SU-DHL-6 (cell line): Measurements from ENCODE around the gene NEK11.

ENCODE experiments used
- CTCF ChIP-seq: fragments of 200-600 bp; sonication (generic); IDR thresholded peaks from one replicate; pipeline ENCODE4 v1.5.1; 2017; ENCODE audit warnings: antibody characterized with exemption, mild to moderate bottlenecking, low read length, moderate library complexity; ENCODE audit not compliant: insufficient read depth, poor library complexity, severe bottlenecking
- EZH2phosphoT487 ChIP-seq: fragments of 200-600 bp; sonication (generic), shearing (Covaris generic); conservative IDR thresholded peaks from 2 replicates; pipeline ENCODE4 v1.6.1; 2018; ENCODE audit warnings: mild to moderate bottlenecking, antibody characterized with exemption, low read length, moderate library complexity, mixed read lengths

DNA sequence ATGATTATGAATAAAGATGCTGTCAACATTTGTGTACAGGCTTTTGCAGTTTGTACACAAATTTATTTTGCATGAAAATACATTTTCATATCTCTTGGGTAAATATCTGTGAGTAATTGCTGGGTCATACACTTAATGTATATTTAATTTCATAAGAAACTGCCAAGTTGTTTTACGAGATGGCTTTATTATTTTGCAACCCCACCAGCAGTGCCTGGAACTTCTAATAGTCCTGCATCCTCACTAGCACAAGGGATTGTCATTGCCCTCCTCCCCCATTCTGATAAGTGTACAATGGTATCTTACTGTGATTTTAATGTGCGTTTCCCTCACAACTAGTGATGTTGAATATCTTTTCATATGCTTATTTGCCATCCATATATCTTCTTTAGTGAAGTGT, 45.2 kb upstream of the NEK11 start:
- no peak for TF ChIP-seq CTCF
- no peak for TF ChIP-seq EZH2phosphoT487
